Thoracic aorta (tissue), 2 donors: ENCODE data around the gene GALNT17. TPM values are rescaled to one million over a fixed set of nuclear protein-coding genes. Genes with fewer than 3 reads are reported as not detected.

Source experiments
- ATAC-seq: fragments of 150-250 bp; one replicate; pipeline ENCODE4 v1.8.0; 2017; ENCODE audit warnings: low read depth; ENCODE audit not compliant: insufficient number of reproducible peaks, low FRiP score
- DNase-seq: peaks from one replicate; pipeline ENCODE4 v3.0.0-alpha.2; 2020; ENCODE audit warnings: low spot score
- H3K27ac ChIP-seq, 2 donors: fragments of 200-600 bp; sonication (generic); 1 replicate in 1 of 2; 2 replicates in 1 of 2; pipeline ENCODE4 v1.5.1; 2016; ENCODE audit warnings: mild to moderate bottlenecking in 2 of 2, moderate library complexity in 2 of 2
- H3K27me3 ChIP-seq: fragments of 200-600 bp; sonication (generic); replicated peaks from 2 replicates; pipeline ENCODE4 v1.6.0; 2016; ENCODE audit warnings: mild to moderate bottlenecking; ENCODE audit not compliant: insufficient read depth
- H3K36me3 ChIP-seq: fragments of 200-600 bp; sonication (generic); one replicate; pipeline ENCODE4 v1.5.1; 2016
- H3K4me1 ChIP-seq, 2 donors: fragments of 200-600 bp; sonication (generic); 1 replicate in 1 of 2; 2 replicates in 1 of 2; pipeline versions ENCODE4 v1.5.1 to v1.6.0; 2016; ENCODE audit warnings: low read depth in 2 of 2, mild to moderate bottlenecking in 1 of 2; ENCODE audit not compliant: control insufficient read depth in 1 of 2
- H3K4me3 ChIP-seq: fragments of 200-600 bp; sonication (generic); 2 replicates; pipeline ENCODE4 v1.5.1; 2016; ENCODE audit warnings: mild to moderate bottlenecking
- H3K9me3 ChIP-seq: fragments of 200-600 bp; sonication (generic); 2 replicates; pipeline ENCODE4 v1.5.1; 2016
- CTCF ChIP-seq: fragments of 200-600 bp; sonication (generic); IDR thresholded peaks from one replicate; pipeline ENCODE4 v1.5.1; 2019; ENCODE audit warnings: antibody characterized with exemption
- total RNA-seq, 2 donors: library from RNA; depleted of rRNA; stranded (reverse); fragments of >200 nt; gene quantifications; one replicate each; pipeline versions ENCODE4 v1.1.0 to v1.2.3, GENCODE V29; 2016

Gene GALNT17
- total RNA-seq, 2 donors from 2014 or later, result 17.6 to 20.8 TPM

- Histone ChIP-seq H3K4me1 (no peaks in the 10 kb centered on the region), H3K27me3 (no peaks in the 10 kb centered on the region), H3K4me3 (no peak overlapping the region), H3K9me3 (peaks cover 9% of the 10 kb centered on the region), H3K27ac (no peak overlapping the region), H3K36me3 (no peaks in the 10 kb centered on the region)
- ATAC-seq (no peak), DNase-seq (no peak)
- TF ChIP-seq CTCF, result no peak
These were observed 520.6 kb downstream of the GALNT17 start for GRCh38 chr7:71652510-71652909.

GRCh38 chr7:71657386-71657785, 525.4 kb downstream of the GALNT17 start:
- no peaks in the 10 kb centered on the region for H3K4me1 ChIP-seq
- ATAC-seq (no peak), DNase-seq (no peak)
- no peaks in the 10 kb centered on the region for H3K9me3 ChIP-seq
- H3K4me3 ChIP-seq, result no peak overlapping the region
- no peak overlapping the region for H3K27ac ChIP-seq
- H3K36me3 ChIP-seq, result no peaks in the 10 kb centered on the region
- H3K27me3 ChIP-seq, result no peaks in the 10 kb centered on the region
- TF ChIP-seq CTCF, result no peak

- Histone ChIP-seq H3K36me3 (no peaks in the 10 kb centered on the region), H3K27ac (no peak overlapping the region), H3K27me3 (no peaks in the 10 kb centered on the region), H3K4me3 (no peak overlapping the region), H3K4me1 (no peaks in the 10 kb centered on the region), H3K9me3 (peaks cover 2% of the 10 kb centered on the region)
- DNase-seq (no peak), ATAC-seq (no peak)
- TF ChIP-seq CTCF, result no peak
These were observed 527.7 kb downstream of the GALNT17 start for GRCh38 chr7:71659622-71660021.

- Histone ChIP-seq H3K36me3 (no peaks in the 10 kb centered on the region), H3K4me1 (no peaks in the 10 kb centered on the region), H3K27ac (no peak overlapping the region), H3K4me3 (no peak overlapping the region), H3K9me3 (peaks cover 3% of the 10 kb centered on the region), H3K27me3 (no peaks in the 10 kb centered on the region)
- ATAC-seq (no peak), DNase-seq (no peak)
- TF ChIP-seq CTCF, result no peak
These were observed 529.8 kb downstream of the GALNT17 start for GRCh38 chr7:71661671-71662224.

DNA sequence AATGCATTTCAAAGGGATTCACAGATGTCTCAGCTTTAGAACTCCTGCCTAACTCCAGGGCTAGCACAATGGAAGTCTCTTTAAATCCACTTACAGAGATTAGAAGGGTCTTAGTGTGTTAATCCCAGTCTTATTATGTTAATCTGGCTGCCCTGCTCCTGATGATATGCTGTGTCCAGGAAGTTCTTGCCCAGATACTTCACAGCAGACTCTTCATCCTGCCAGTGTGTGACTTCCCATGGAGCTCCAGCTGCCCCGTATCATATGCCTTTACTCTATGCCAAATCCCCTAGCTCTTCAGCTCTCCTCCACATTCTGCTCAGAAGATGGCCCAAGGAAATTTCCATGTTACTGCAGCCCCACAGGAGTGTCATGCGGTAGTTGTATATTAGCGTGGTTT, 533.8 kb downstream of the GALNT17 start:
- H3K4me3 ChIP-seq, result no peak overlapping the region
- no peaks in the 10 kb centered on the region for H3K27me3 ChIP-seq
- no peak for TF ChIP-seq CTCF
- ATAC-seq, result no peak
- no peak overlapping the region for H3K27ac ChIP-seq
- H3K9me3 ChIP-seq, result peaks cover 3% of the 10 kb centered on the region
- DNase-seq, result no peak
- H3K36me3 ChIP-seq, result no peaks in the 10 kb centered on the region
- no peaks in the 10 kb centered on the region for H3K4me1 ChIP-seq
